ENCODE measurements around the gene ACTG1.
A peak's percentile ranks its signal among the peaks of the same experiment; 100 is the strongest.

Gene ACTG1

DNA sequence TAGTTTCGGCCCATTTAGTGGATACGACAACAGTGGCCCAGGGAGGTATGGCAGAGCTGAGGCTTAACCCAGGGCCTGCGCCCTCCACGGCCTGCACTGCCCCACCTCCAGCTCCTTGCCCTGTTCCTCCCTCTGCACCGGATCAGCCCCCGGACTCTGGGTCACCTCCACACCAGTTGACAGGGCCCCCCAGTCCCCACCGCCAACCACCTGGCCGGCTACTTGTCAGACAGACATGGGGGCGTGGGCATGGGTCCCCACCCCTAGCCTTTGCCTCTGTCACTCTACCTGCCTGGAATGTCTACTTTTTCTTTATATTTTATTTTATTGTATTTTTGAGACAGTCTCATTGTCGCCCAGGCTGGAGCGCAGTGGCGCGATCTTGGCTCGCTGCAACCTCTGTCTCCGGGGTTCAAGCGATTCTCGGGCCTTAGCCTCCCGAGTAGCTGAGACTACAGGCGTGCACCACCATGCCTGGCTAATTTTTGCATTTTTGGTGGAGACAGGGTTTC lies 3.0 kb upstream of the ACTG1 start:
- no peak for DNase-seq

DNA sequence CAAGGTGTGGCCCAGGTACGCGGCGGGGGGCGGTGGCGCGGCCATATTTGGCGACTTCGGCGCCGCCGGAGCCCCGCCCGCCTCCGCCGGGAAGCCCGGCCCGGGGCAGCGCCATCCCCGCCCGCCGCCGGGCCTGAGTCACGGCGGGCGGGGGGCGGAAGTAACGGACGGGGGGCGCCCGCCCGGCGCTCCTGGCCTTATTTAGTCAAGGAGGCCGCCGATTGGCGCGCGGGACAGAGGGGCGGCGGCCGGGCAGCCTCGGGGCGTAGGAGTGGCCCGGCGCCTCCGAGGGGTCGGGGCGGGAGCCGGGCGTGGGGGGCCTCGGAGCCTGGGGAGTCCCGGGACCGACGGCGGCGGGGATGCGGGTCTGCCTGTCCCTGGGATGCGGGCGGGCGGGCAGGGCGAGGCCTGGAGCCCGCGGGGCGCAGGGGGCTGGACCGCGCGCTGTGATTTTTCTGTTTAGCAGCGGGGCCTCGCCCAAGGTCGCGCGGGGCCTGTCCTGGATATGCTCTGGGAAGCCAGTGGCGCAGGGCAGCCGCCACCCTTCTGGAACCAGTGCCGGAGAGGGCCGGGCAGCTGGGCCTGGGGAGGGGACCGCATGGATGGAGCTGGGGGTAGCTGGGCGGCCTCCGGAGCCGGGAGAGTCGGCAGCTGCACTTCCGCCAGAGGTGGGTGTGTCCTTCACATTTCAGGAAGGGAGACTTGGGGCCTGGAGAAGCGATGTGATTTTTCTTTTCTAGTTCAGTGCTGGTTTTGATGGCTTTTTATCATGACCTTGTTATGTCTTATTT lies 2.3 kb upstream of the ACTG1 start:
- peak; percentile 93 for DNase-seq

DNA sequence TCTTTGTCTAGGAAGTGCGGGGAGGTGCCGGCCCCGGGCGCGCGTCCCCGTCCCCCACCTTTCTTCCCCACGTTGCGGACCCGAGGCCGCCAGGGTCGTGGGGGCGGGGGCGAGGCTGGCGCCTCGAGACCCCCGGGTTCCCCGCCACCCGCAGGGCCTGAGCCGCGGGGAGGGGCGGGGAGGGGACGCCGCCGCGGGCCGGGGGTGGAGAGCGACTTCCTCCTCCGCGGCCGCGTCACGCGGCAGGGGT lies 1.8 kb upstream of the ACTG1 start:
- no peak for DNase-seq

- DNase-seq, result peak; percentile 72
Observed at GRCh38 chr17:81513753-81514488, 1.3 kb upstream of the ACTG1 start.

DNA sequence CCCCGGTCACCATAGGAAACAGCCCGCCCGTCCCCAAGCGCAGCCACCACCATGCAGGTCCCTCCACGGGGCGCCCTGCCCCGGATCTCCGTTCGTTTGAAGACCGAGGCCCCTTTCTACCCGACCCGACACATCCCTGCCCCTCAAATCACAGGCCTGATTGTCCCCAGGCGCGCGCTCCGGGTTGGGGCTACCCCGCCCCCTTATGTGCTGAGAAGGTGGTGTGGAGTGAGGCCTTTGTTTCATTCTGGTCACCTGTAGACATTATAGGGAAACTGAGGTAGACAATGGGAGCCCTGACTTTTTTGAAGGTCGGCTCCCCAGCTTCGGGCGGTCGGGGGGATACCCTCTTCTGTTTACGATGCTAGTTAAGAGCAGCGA lies 763 bp upstream of the ACTG1 start:
- DNase-seq, result peak; percentile 66

DNA sequence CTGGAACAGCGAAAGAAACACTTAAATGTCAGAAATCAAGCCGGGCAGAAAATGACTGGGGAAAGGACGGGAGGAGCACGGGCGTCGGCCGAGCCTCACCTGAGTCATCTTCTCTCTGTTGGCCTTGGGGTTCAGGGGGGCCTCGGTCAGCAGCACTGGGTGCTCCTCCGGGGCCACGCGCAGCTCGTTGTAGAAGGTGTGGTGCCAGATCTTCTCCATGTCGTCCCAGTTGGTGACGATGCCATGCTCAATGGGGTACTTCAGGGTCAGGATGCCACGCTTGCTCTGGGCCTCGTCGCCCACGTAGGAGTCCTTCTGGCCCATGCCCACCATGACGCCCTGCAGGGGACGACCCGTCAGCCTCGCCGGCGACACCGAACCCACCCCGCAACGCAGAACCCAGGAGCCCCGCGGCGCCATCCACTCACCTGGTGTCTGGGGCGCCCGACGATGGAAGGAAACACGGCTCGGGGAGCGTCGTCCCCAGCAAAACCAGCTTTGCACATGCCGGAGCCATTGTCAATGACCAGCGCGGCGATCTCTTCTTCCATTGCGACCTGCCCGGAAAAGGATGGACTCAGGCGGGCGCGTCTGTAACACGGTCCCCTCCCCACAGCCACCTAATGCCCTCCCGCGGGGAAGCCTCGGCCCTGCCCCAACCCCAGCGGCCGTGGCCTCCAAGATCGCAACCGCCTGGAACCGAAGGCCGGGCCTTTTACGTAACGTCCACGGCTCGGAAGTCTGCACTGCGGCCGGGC lies 616 bp downstream of the ACTG1 start:
- DNase-seq, result peak; percentile 44

GRCh38 chr17:81511554-81511803 lies 1.1 kb downstream of the ACTG1 start:
- DNase-seq, result peak; percentile 52

DNA sequence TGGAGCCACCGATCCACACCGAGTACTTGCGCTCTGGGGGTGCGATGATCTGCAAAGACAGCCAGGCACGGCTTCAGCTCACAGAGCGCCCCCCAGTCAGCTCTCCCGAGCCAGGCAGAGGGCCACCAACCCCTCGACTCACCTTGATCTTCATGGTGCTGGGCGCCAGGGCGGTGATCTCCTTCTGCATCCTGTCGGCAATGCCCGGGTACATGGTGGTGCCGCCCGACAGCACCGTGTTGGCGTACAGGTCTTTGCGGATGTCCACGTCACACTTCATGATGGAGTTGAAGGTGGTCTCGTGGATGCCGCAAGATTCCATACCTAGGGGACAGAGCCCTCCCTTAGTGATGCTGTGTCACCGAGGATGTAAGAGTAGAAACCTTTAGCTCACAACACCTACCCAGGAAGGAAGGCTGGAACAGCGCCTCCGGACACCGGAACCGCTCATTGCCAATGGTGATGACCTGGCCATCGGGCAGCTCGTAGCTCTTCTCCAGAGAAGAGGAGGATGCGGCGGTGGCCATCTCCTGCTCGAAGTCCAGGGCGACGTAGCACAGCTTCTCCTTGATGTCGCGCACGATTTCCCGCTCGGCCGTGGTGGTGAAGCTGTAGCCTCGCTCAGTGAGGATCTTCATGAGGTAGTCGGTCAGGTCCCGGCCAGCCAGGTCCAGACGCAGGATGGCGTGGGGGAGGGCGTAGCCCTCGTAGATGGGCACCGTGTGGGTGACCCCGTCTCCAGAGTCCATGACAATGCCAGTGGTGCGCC lies 1.6 kb downstream of the ACTG1 start:
- peak; percentile 24 for DNase-seq

GRCh38 chr17:81509972-81510784 lies 2.4 kb downstream of the ACTG1 start:
- DNase-seq, result no peak

GRCh38 chr17:81509207-81509971 lies 3.2 kb downstream of the ACTG1 start:
- DNase-seq, result no peak

DNA sequence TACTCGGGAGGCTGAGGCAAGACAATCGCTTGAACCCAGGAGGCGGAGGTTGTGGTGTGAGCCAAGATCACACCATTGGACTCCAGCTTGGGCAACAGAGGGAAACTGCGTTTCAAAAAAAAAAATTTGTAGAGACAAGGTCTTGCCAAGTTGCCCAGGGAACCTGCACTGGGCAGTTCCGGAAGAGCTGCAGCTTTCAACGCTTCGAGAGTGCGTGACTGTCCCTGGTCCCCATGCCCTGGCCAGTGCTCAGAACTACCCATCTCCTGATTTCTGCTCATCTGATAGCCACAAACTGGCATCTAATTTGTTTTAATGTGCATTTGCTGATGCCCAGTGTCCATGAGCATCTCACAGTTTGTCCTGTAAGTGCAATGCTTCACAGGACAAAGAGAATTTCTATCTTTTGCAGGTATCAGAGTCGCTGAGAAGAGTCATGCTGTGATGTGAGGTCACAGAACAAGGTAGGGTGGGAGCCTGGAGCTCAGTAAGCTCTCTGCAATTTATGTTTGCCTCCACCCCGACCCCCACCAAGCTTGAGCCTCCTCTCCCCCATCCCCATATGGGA lies 3.9 kb downstream of the ACTG1 start:
- DNase-seq, result peak; percentile 68

- DNase-seq, result no peak
Observed at GRCh38 chr17:81503619-81504018, 9.0 kb downstream of the ACTG1 start.

DNA sequence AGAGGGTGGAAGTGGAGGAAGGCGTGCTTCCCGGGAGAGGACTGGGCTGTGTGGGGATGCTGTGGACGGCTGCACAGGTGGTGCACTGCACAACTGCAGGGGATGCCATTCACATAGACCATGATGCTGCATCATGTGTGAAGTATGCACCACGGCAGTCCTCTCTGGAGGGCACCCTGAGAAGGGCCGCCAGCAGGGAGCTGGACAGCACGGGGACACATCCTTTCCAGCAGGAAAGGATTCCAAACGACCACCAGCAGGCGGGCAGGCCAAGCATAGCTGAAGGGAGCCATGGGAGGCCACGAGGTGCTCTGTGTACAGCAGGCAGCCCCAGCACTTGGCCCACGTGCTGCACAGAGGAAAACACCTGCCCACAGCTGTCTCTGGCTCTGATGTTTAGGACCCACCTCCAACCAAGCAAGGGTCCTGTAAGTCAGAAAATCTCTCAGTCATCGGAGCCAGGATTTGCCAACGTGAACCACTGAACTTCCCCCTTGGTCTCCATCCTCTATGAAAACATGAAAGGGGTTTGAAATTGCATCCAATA lies 10.1 kb downstream of the ACTG1 start:
- no peak for DNase-seq

DNA sequence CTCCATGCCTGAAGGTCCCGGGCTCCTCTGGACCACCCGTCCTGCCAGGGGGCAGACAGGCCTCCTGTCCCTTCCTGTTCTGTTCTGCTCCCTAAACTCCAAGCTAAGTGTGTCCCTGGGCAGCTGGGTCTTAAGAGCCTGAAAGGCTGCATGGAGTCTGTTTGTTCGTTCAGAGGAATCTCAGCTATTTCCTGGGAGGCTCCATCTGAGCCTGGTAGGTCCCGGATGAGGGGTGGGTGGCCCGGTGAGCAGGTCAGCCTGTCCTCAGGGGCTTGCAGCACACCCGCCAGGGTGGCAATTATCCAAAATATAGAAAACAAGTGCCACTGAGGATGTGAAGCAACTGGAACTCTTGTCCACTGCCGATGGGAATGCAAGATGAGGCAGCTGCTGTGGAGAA lies 12.6 kb downstream of the ACTG1 start:
- peak; percentile 41 for DNase-seq

DNA sequence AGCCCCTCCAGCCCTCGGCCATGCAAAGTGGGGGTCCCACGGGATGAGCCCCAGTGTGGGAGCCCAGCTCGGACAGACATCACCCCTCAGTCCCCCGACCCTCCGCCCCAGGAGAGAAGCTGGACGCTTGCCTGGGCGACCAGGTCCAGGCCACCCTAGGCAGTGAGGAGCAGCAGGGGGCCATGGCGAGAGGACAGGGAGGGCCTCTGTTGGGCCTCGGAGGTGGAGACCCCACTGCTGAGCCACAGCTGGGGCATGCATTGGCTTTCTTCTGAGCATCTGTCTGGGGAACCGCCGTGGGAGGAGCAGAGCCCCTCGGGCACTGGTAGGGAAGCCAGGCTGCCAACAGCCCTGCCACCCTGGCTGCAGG lies 13.0 kb downstream of the ACTG1 start:
- DNase-seq, result no peak

DNA sequence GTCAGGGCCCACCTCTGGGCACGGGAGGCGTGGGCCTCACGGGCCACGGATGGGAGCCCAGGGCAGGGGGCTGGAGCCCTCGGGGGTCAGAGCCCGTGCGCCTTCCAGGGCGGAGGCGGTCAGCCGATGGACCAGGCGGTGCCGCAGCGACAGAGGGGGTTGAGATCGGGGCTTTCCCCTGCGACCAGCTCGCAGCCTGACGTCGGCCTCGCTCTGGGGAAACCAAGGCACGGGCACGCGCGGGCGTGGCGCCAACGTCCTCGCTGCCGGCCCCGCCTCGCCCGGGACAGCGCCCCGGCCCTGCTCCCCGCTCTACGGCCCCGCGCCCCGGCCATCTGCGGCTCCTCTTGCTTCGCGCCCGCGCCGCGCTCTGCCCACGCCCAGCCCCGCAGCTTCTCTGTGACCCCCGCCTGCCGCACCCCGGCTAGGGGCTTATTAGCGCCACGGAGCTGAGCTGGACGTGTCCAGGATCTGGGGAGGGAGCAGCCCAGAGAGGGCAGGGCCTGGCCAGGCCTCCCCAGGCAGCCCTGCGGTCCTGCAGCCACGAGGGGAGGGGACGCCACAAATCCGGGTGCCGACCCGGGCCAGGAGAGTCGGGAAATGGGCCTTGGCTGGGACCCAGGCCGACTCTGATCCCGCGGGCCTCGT lies 13.5 kb downstream of the ACTG1 start:
- no peak for DNase-seq

DNA sequence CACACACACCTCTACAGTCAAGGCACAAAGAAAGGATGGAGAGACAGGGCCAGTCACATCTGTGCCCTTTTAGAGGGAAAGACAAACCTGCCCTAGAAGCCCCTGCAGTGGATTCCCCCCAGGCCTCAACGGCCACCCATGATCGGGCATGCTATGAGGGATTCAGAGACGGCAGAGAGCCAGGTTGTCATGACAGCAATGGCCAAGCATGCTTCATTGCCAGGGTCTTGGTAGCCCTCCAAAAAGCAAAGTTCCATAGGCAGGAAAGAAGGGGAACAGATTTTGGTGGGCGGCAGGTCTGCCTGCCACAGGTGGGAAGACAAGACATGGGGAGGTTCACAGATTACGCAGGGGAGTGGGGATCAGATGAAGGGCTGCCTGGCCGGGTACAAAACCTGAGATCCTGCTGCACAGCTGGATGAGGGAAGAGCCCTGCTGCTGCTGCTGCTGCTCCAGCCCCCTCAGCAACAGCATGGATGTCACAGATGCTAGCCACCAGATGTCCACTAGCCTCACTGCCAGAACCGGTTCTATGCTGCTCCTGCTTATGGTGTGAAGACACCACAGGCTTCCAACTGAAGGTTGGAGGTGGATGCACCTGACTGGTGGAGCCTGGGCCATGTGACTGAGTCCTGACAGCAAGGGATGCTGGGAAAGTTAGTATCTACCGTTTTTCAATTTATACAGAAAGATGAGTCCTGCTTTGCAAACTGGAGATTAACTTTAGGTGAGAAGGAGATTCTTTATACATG lies 17.8 kb downstream of the ACTG1 start:
- DNase-seq, result no peak

GRCh38 chr17:81493198-81494038 lies 19.2 kb downstream of the ACTG1 start:
- DNase-seq, result no peak

GRCh38 chr17:81492706-81493105 lies 19.9 kb downstream of the ACTG1 start:
- no peak for DNase-seq
